Upper lobe of right lung (tissue), 1 donor: ENCODE results near the gene FBXW4. TPM values are rescaled to one million over a fixed set of nuclear protein-coding genes. Genes with fewer than 3 reads are reported as not detected.

Experiments used
- ATAC-seq: fragments of 200-7000 bp; cut with Tn5 transposase; one replicate; pipeline ENCODE4 v1.9.1; 2020; ENCODE audit warnings: mild to moderate bottlenecking, moderate library complexity
- DNase-seq: peaks from one replicate; pipeline ENCODE4 v3.0.0-alpha.2; 2020
- H3K27ac ChIP-seq: fragments of 200-600 bp; one replicate; pipeline ENCODE4 v1.8.0; 2022
- H3K27me3 ChIP-seq: fragments of 200-600 bp; one replicate; pipeline ENCODE4 v1.8.0; 2022; ENCODE audit warnings: mild to moderate bottlenecking
- H3K36me3 ChIP-seq: fragments of 200-600 bp; one replicate; pipeline ENCODE4 v1.8.0; 2022
- H3K4me1 ChIP-seq: fragments of 200-600 bp; one replicate; pipeline ENCODE4 v1.8.0; 2022
- H3K4me3 ChIP-seq: fragments of 200-600 bp; one replicate; pipeline ENCODE4 v1.8.0; 2022; ENCODE audit warnings: mild to moderate bottlenecking
- H3K9me3 ChIP-seq: fragments of 200-600 bp; one replicate; pipeline ENCODE4 v1.8.0; 2022
- CTCF ChIP-seq: fragments of 200-600 bp; IDR thresholded peaks from one replicate; pipeline ENCODE4 v1.8.0; 2022; ENCODE audit warnings: antibody characterized with exemption
- intact Hi-C: fragments of 100-400 bp; cut with DNase I; formaldehyde crosslinking; loops from one replicate; pipeline ENCODE4 v1.11.0; 2022
- total RNA-seq: library from RNA; stranded (reverse); fragmentation: NEBNext Ultra II Directional; extraction: Animal tissue kit (Norgen Biotek cat#: 25700); gene quantifications from one replicate; pipeline ENCODE4 v1.2.1, GENCODE V29; 2021
- donor health status: DM: no; HTN: yes; CAD: no; lungs with severe emphysema.

Gene FBXW4
- total RNA-seq, 1 donor from 2014 or later = 94.3 TPM

- no peak for DNase-seq
- no peak for TF ChIP-seq CTCF
- no peak overlapping the region for H3K27ac ChIP-seq
- no peak for ATAC-seq
- no peak overlapping the region for H3K4me3 ChIP-seq
- no peaks in the 10 kb centered on the region for H3K27me3 ChIP-seq
- H3K36me3 ChIP-seq = peaks cover 55% of the 10 kb centered on the region
- H3K9me3 ChIP-seq = no peaks in the 10 kb centered on the region
- H3K4me1 ChIP-seq = no peaks in the 10 kb centered on the region
- intact Hi-C loops = no loop called here
These were observed 71.4 kb downstream of the FBXW4 start for GRCh38 chr10:101623528-101623927.

- Histone ChIP-seq H3K36me3 (peaks cover 56% of the 10 kb centered on the region), H3K4me3 (no peak overlapping the region), H3K4me1 (no peaks in the 10 kb centered on the region), H3K27me3 (no peaks in the 10 kb centered on the region), H3K27ac (no peak overlapping the region), H3K9me3 (no peaks in the 10 kb centered on the region)
- ATAC-seq = no peak
- DNase-seq = no peak
- TF ChIP-seq CTCF = no peak
- intact Hi-C loops = no loop called here
These were observed 75.0 kb downstream of the FBXW4 start for GRCh38 chr10:101619983-101620382.

GRCh38 chr10:101618871-101619270 is 76.1 kb downstream of the FBXW4 start:
- Histone ChIP-seq H3K4me3 (no peak overlapping the region), H3K27ac (no peak overlapping the region), H3K9me3 (no peaks in the 10 kb centered on the region), H3K27me3 (no peaks in the 10 kb centered on the region), H3K36me3 (peaks cover 45% of the 10 kb centered on the region), H3K4me1 (no peaks in the 10 kb centered on the region)
- DNase-seq (no peak), ATAC-seq (no peak)
- intact Hi-C loops = no loop called here
- no peak for TF ChIP-seq CTCF

GRCh38 chr10:101617824-101618568 is 77.0 kb downstream of the FBXW4 start:
- no peaks in the 10 kb centered on the region for H3K4me1 ChIP-seq
- H3K27me3 ChIP-seq = no peaks in the 10 kb centered on the region
- ATAC-seq (no peak), DNase-seq (no peak)
- peaks cover 38% of the 10 kb centered on the region for H3K36me3 ChIP-seq
- no peak overlapping the region for H3K27ac ChIP-seq
- intact Hi-C loops = no loop called here
- H3K4me3 ChIP-seq = no peak overlapping the region
- no peak for TF ChIP-seq CTCF
- H3K9me3 ChIP-seq = no peaks in the 10 kb centered on the region

- intact Hi-C loops = no loop called here
- H3K36me3 ChIP-seq = peaks cover 40% of the 10 kb centered on the region
- no peaks in the 10 kb centered on the region for H3K9me3 ChIP-seq
- H3K4me3 ChIP-seq = no peak overlapping the region
- ATAC-seq = no peak
- no peak for DNase-seq
- H3K27me3 ChIP-seq = no peaks in the 10 kb centered on the region
- TF ChIP-seq CTCF = no peak
- H3K27ac ChIP-seq = no peak overlapping the region
- no peaks in the 10 kb centered on the region for H3K4me1 ChIP-seq
These were observed 77.7 kb downstream of the FBXW4 start for GRCh38 chr10:101617102-101617823.
